B cell (primary cell): ENCODE measurements around the gene KYAT1. TPM values are rescaled to one million over a fixed set of nuclear protein-coding genes. Genes with fewer than 3 reads are reported as not detected.

Experiments used
- ATAC-seq: fragments of 200-7000 bp; cut with Tn5 transposase; one replicate; pipeline ENCODE4 v1.10.0; 2021; ENCODE audit warnings: low read depth, mild to moderate bottlenecking, moderate number of reproducible peaks, moderate library complexity
- CTCF ChIA-PET: fragments of 350-600 bp; sonication (Branson Sonifier 250); formaldehyde crosslinking; loops from one replicate; lab custom pipeline; 2021; ENCODE audit warnings: antibody characterized with exemption, inconsistent platforms; lab: Charles Lee
- POLR2A ChIA-PET: fragments of 350-600 bp; sonication (Branson Sonifier 250); formaldehyde crosslinking; loops from one replicate; lab custom pipeline; 2021; ENCODE audit warnings: antibody characterized with exemption; lab: Charles Lee
- DNase-seq: peaks from one replicate; pipeline ENCODE4 v3.0.0; 2013
- H2AFZ ChIP-seq: 2 replicates; pipeline ENCODE4 v1.6.1; 2012; ENCODE audit warnings: mild to moderate bottlenecking, low read depth, low read length; ENCODE audit not compliant: insufficient read depth, poor library complexity, severe bottlenecking
- H3K27ac ChIP-seq, 2 donors: 1 replicate in 1 of 2; 2 replicates in 1 of 2; pipeline ENCODE4 v1.5.1; 2012 to 2013; ENCODE audit warnings: low read length in 2 of 2, mild to moderate bottlenecking in 2 of 2, moderate library complexity in 1 of 2
- H3K27me3 ChIP-seq, 4 experiments: fragments of 200-600 bp in 1 of 4; sonication (generic) in 1 of 4; replicated peaks in 1 of 4; 1 replicate in 2 of 4; 2 replicates in 2 of 4; pipeline versions ENCODE4 v1.6.1 to v1.7.0; 2013 to 2016; ENCODE audit warnings: low read length in 3 of 4, mild to moderate bottlenecking in 2 of 4, mixed read lengths in 1 of 4, moderate library complexity in 1 of 4; ENCODE audit not compliant: insufficient read depth in 4 of 4, control insufficient read depth in 3 of 4; ENCODE audit errors: control extremely low read depth in 1 of 4
- H3K36me3 ChIP-seq, 2 experiments: replicated peaks in 1 of 2; 1 replicate in 1 of 2; 2 replicates in 1 of 2; pipeline versions ENCODE4 v1.6.1 to v1.7.1; 2013; ENCODE audit warnings: low read length in 1 of 2; ENCODE audit not compliant: insufficient read depth in 2 of 2, control insufficient read depth in 1 of 2; ENCODE audit errors: control extremely low read depth in 1 of 2, extremely low read depth in 1 of 2
- H3K4me1 ChIP-seq, 2 donors: fragments of 200-600 bp in 1 of 2; sonication (generic) in 1 of 2; 1 replicate in 1 of 2; 2 replicates in 1 of 2; pipeline versions ENCODE4 v1.5.1 to v1.6.1; 2013 to 2017; ENCODE audit warnings: low read length in 2 of 2; ENCODE audit not compliant: control insufficient read depth in 2 of 2, insufficient read depth in 2 of 2
- H3K4me2 ChIP-seq: replicated peaks from 2 replicates; pipeline ENCODE3; 2012; ENCODE audit warnings: mild to moderate bottlenecking, low read depth, low read length; ENCODE audit not compliant: poor library complexity, severe bottlenecking
- H3K4me3 ChIP-seq, 5 experiments: fragments of 200-600 bp in 1 of 5; sonication (generic) in 1 of 5; 1 replicate in 3 of 5; 2 replicates in 2 of 5; pipeline versions ENCODE4 v1.5.1 to v1.7.0; 2011 to 2016; ENCODE audit warnings: low read length in 4 of 5, mild to moderate bottlenecking in 4 of 5, low read depth in 2 of 5, control low read depth in 1 of 5, moderate library complexity in 1 of 5; ENCODE audit not compliant: insufficient read depth in 1 of 5; ENCODE audit errors: control extremely low read depth in 1 of 5, extremely low read depth in 1 of 5
- H3K79me2 ChIP-seq: fragments of 200-600 bp; sonication (generic); one replicate; pipeline ENCODE4 v1.6.0; 2016; ENCODE audit warnings: low read length; ENCODE audit not compliant: control insufficient read depth, insufficient read depth
- H3K9ac ChIP-seq: fragments of 200-600 bp; sonication (generic); 2 replicates; pipeline ENCODE4 v1.6.1; 2017; ENCODE audit warnings: mild to moderate bottlenecking, low read length, moderate library complexity
- H3K9me3 ChIP-seq, 3 donors: one replicate each; pipeline versions ENCODE4 v1.6.1 to v1.7.1; 2013; ENCODE audit warnings: low read length in 2 of 3; ENCODE audit not compliant: control insufficient read depth in 2 of 3, insufficient read depth in 1 of 3; ENCODE audit errors: control extremely low read depth in 1 of 3
- H4K20me1 ChIP-seq: 2 replicates; pipeline ENCODE4 v1.6.0; 2012; ENCODE audit warnings: mild to moderate bottlenecking, low read length; ENCODE audit not compliant: insufficient read depth, control insufficient read depth, poor library complexity, severe bottlenecking
- H3K27ac Mint-ChIP-seq: one replicate; pipeline ENCODE4 v1.8.0; 2021; ENCODE audit warnings: mixed read lengths
- H3K27me3 Mint-ChIP-seq: one replicate; pipeline ENCODE4 v1.8.0; 2021; ENCODE audit warnings: mixed read lengths
- H3K4me1 Mint-ChIP-seq: one replicate; pipeline ENCODE4 v1.8.0; 2021; ENCODE audit warnings: mixed read lengths
- H3K4me3 Mint-ChIP-seq: one replicate; pipeline ENCODE4 v1.8.0; 2021; ENCODE audit warnings: mixed read lengths
- H3K9me3 Mint-ChIP-seq: one replicate; pipeline ENCODE4 v1.8.0; 2022; ENCODE audit warnings: mixed read lengths; ENCODE audit not compliant: insufficient read depth
- CTCF ChIP-seq: fragments of 200-600 bp; IDR thresholded peaks from one replicate; pipeline ENCODE4 v1.8.0; 2022; ENCODE audit warnings: antibody characterized with exemption, mild to moderate bottlenecking
- EZH2 ChIP-seq: IDR thresholded peaks from 2 replicates; pipeline ENCODE4 v1.6.1; 2012; ENCODE audit warnings: borderline replicate concordance, low read depth, mild to moderate bottlenecking, moderate library complexity, low read length; ENCODE audit not compliant: insufficient read depth, poor library complexity, severe bottlenecking
- WGBS: methylation state at CpG from one replicate; pipeline ENCODE4 v1.1.5; 2013; ENCODE audit warnings: missing lambda C conversion rate; ENCODE audit not compliant: insufficient coverage; 5-methylcytosine and 5-hydroxymethylcytosine counted together
- intact Hi-C: fragments of 100-400 bp; cut with micrococcal nuclease; formaldehyde crosslinking; loops from one replicate; pipeline ENCODE4 v1.10.0; 2022
- polyA plus RNA-seq: library from polyadenylated mRNA; depleted of rRNA; stranded (reverse); fragments of >200 nt; gene quantifications from 2 replicates; pipeline ENCODE4 v1.2.3, GENCODE V29; 2012
- total RNA-seq, 2 donors: library from RNA; stranded (reverse); fragments of 120-200 nt in 1 of 2; gene quantifications; 1 replicate in 1 of 2; 2 replicates in 1 of 2; pipeline versions ENCODE4 v1.2.3 to v1.2.4, GENCODE V29; 2013 to 2022

KYAT1 gene
- total and polyA plus RNA-seq, 2 donors (not counting 1 experiment from before 2014, with no cell fraction given) = 7.0 to 16.2 TPM

- Histone ChIP-seq H3K9me3 (no peaks in the 10 kb centered on the region), H2AFZ (peak within 1 kb of the TSS; percentile 71), H3K4me1 (peaks cover 13% of the 10 kb centered on the region in 2 donors), H3K79me2 (no peaks in the 10 kb centered on the region), H3K9ac (no peak within 1 kb of the TSS), H3K27ac (peak within 1 kb of the TSS in 1 of 2 donors; percentile 64), H3K4me2 (peak within 1 kb of the TSS; percentile 60), H3K4me3 (no peak within 1 kb of the TSS), H4K20me1 (no peaks in the 10 kb centered on the region), H3K36me3 (peaks cover 0 to 18% of the 10 kb centered on the region in 2 experiments), H3K27me3 (peaks cover 0 to 5% (median 0%) of the 10 kb centered on the region in 4 experiments)
- H3K9me3 Mint-ChIP-seq = no peaks in the 10 kb centered on the region
- no peak for ATAC-seq
- POLR2A ChIA-PET = no interaction called here
- DNase-seq = no peak
- peaks cover 2% of the 10 kb centered on the region for H3K27me3 Mint-ChIP-seq
- WGBS = 70% methylated on average over 12 of the region's 13 CpGs
- H3K4me1 Mint-ChIP-seq = peaks cover 4% of the 10 kb centered on the region
- no peak for TF ChIP-seq EZH2
- no peak for TF ChIP-seq CTCF
- CTCF ChIA-PET = no interaction called here
- intact Hi-C loops = no loop called here
- H3K4me3 Mint-ChIP-seq = no peak within 1 kb of the TSS
- no peak within 1 kb of the TSS for H3K27ac Mint-ChIP-seq
These were observed 38.8 kb upstream of the KYAT1 start, which contains the start of gene PHYHD1 for GRCh38 chr9:128920381-128921058. PHYHD1 (plus strand) TSS chr9:128920982; CDS start chr9:128922324, 1,342 bp downstream.

- Histone ChIP-seq H3K27me3 (peaks cover 0 to 5% (median 0%) of the 10 kb centered on the region in 4 experiments), H4K20me1 (no peaks in the 10 kb centered on the region), H3K9me3 (no peaks in the 10 kb centered on the region), H3K36me3 (peaks cover 0 to 18% of the 10 kb centered on the region in 2 experiments), H3K9ac (no peak overlapping the region), H3K4me1 (peaks cover 13% of the 10 kb centered on the region in 2 donors), H3K27ac (no peak overlapping the region), H3K79me2 (peaks cover under 1% of the 10 kb centered on the region), H2AFZ (no peak overlapping the region), H3K4me3 (no peak overlapping the region), H3K4me2 (no peak overlapping the region)
- Mint-ChIP-seq H3K27me3 (peaks cover 2% of the 10 kb centered on the region), H3K9me3 (no peaks in the 10 kb centered on the region), H3K4me3 (no peak overlapping the region), H3K27ac (no peak overlapping the region), H3K4me1 (peaks cover 4% of the 10 kb centered on the region)
- DNase-seq = no peak
- ChIA-PET POLR2A (no interaction called here), CTCF (interaction anchor here (0.6 to 1.3 kb wide), 2 partner anchors 9 to 281 kb away, joined by 4 to 5 read pairs; no protein-coding TSS in a partner anchor)
- ATAC-seq = no peak
- TF ChIP-seq EZH2 (no peak), CTCF (no peak)
- intact Hi-C loops = no loop called here
- 96% methylated on average over 2 of the region's 14 CpGs for WGBS
These were observed 37.8 kb upstream of the KYAT1 start for GRCh38 chr9:128919402-128920089.
